ENCODE measurements around the gene ACTRT2. TPM values are rescaled to one million over a fixed set of nuclear protein-coding genes. Genes with fewer than 3 reads are reported as not detected.

Gene ACTRT2
- total RNA-seq, 1 experiment from 2014 or later: not detected

- H3K27me3 ChIP-seq (ENCODE audit: low read length): peaks cover 92% of the 10 kb centered on the region
- no peak overlapping the region for H3K4me3 ChIP-seq (ENCODE audit: low read length)
- ATAC-seq (no peak), DNase-seq (peak; percentile 9)
- H4K20me1 ChIP-seq (ENCODE audit: low read length): no peaks in the 10 kb centered on the region
- H3K36me3 ChIP-seq (ENCODE audit: low read depth, low read length): no peaks in the 10 kb centered on the region
- no peak overlapping the region for H3K9ac ChIP-seq (ENCODE audit: low read length)
- H3F3A ChIP-seq (ENCODE audit: low read length, unreplicated experiment): no peaks in the 10 kb centered on the region
- intact Hi-C loops (cut with micrococcal nuclease): no loop called here
- no peak overlapping the region for H2AFZ ChIP-seq (ENCODE audit: low read length)
- H3K9me3 ChIP-seq (ENCODE audit: low read length): no peaks in the 10 kb centered on the region
- POLR2A ChIA-PET (ENCODE audit: unreplicated experiment): no interaction called here
- H3K79me2 ChIP-seq (ENCODE audit: low read length): no peaks in the 10 kb centered on the region
- H3K4me1 ChIP-seq (ENCODE audit: insufficient read depth, low read length): no peaks in the 10 kb centered on the region
- CTCF ChIA-PET: no interaction called here
- no peaks in the 10 kb centered on the region for H3K9me2 ChIP-seq (replicated peaks; ENCODE audit: low read length)
- TF ChIP-seq EZH2 (IDR thresholded peaks at IDR 0.05; ENCODE audit: low read length, unreplicated experiment) (no peak), EZH2phosphoT487 (IDR thresholded peaks at IDR 0.05; ENCODE audit: borderline replicate concordance, low read length) (no peak), CTCF (conservative IDR thresholded peaks at IDR 0.05; ENCODE audit: low read depth, low read length) (no peak)
- H3K27ac ChIP-seq (ENCODE audit: low read length): no peak overlapping the region
- no TSS peak for BruUV-seq (replicated peaks)
- H3K4me2 ChIP-seq (ENCODE audit: low read length): no peak overlapping the region
Measured at GRCh38 chr1:3061981-3062615, 40.8 kb downstream of the ACTRT2 start.

- H3K36me3 ChIP-seq (ENCODE audit: low read depth, low read length): no peaks in the 10 kb centered on the region
- no peak overlapping the region for H3K4me3 ChIP-seq (ENCODE audit: low read length)
- no peaks in the 10 kb centered on the region for H3K9me3 ChIP-seq (ENCODE audit: low read length)
- no peaks in the 10 kb centered on the region for H4K20me1 ChIP-seq (ENCODE audit: low read length)
- no TSS peak for BruUV-seq (replicated peaks)
- no peak overlapping the region for H3K9ac ChIP-seq (ENCODE audit: low read length)
- TF ChIP-seq EZH2 (IDR thresholded peaks at IDR 0.05; ENCODE audit: low read length, unreplicated experiment) (no peak), EZH2phosphoT487 (IDR thresholded peaks at IDR 0.05; ENCODE audit: borderline replicate concordance, low read length) (no peak), CTCF (conservative IDR thresholded peaks at IDR 0.05; ENCODE audit: low read depth, low read length) (no peak)
- no peak overlapping the region for H3K4me2 ChIP-seq (ENCODE audit: low read length)
- no peak for ATAC-seq
- no peaks in the 10 kb centered on the region for H3F3A ChIP-seq (ENCODE audit: low read length, unreplicated experiment)
- no peaks in the 10 kb centered on the region for H3K4me1 ChIP-seq (ENCODE audit: insufficient read depth, low read length)
- H3K27ac ChIP-seq (ENCODE audit: low read length): no peak overlapping the region
- intact Hi-C loops (cut with micrococcal nuclease): no loop called here
- no peak overlapping the region for H2AFZ ChIP-seq (ENCODE audit: low read length)
- no peaks in the 10 kb centered on the region for H3K9me2 ChIP-seq (replicated peaks; ENCODE audit: low read length)
- DNase-seq: no peak
- POLR2A ChIA-PET (ENCODE audit: unreplicated experiment): no interaction called here
- H3K27me3 ChIP-seq (ENCODE audit: low read length): peaks cover 92% of the 10 kb centered on the region
- CTCF ChIA-PET: no interaction called here
- no peaks in the 10 kb centered on the region for H3K79me2 ChIP-seq (ENCODE audit: low read length)
Measured at GRCh38 chr1:3062616-3063378, 41.5 kb downstream of the ACTRT2 start.

All from PC-3 (cell line).